H1 (cell line): Measurements from ENCODE around the gene VAPB.

ENCODE experiments used
- CBX5 ChIP-seq: fragments of 300-800, 300-1000 bp; sonication (generic); IDR thresholded peaks from 2 replicates; pipeline ENCODE4 v1.7.1; 2016; ENCODE audit warnings: antibody characterized with exemption, low read length, low read depth
- EZH2 ChIP-seq: fragments of 200-600 bp; sonication (generic); IDR thresholded peaks from 2 replicates; pipeline ENCODE4 v1.7.1; 2012; ENCODE audit warnings: low read depth, mild to moderate bottlenecking, moderate library complexity, low read length, inconsistent platforms; ENCODE audit not compliant: severe bottlenecking
- FOSL1 ChIP-seq: IDR thresholded peaks from 2 replicates; pipeline ENCODE4 v1.6.1; 2011; ENCODE audit warnings: mild to moderate bottlenecking, low read depth, low read length, moderate library complexity; ENCODE audit not compliant: insufficient read depth
- HDAC6 ChIP-seq: IDR thresholded peaks from one replicate; pipeline ENCODE4 v1.7.1; 2012; ENCODE audit warnings: low read depth, mild to moderate bottlenecking, inconsistent platforms, low read length, moderate library complexity
- POLR2A ChIP-seq, 2 experiments: IDR thresholded peaks; 1 replicate in 1 of 2; 2 replicates in 1 of 2; pipeline ENCODE4 v1.6.1; 2011; ENCODE audit warnings: low read depth in 2 of 2, low read length in 2 of 2, mild to moderate bottlenecking in 2 of 2; ENCODE audit errors: control extremely low read depth in 1 of 2
- RFX5 ChIP-seq: IDR thresholded peaks from 2 replicates; pipeline ENCODE4 v1.6.1; 2011; ENCODE audit warnings: low read depth, low read length, improper control_type of control experiment, borderline replicate concordance
- SP1 ChIP-seq: IDR thresholded peaks from 2 replicates; pipeline ENCODE4 v1.6.1; 2011; ENCODE audit warnings: low read depth, low read length
- SRF ChIP-seq: IDR thresholded peaks from 2 replicates; pipeline ENCODE4 v1.6.1; 2011; ENCODE audit warnings: mild to moderate bottlenecking, low read depth, low read length, moderate library complexity
- TAF1 ChIP-seq: IDR thresholded peaks from 2 replicates; pipeline ENCODE4 v1.6.1; 2011; ENCODE audit warnings: mild to moderate bottlenecking, low read depth, low read length
- TF ChIP-seq, protein P1 (sequence below): IDR thresholded peaks from 2 replicates; pipeline ENCODE4 v1.6.1; 2011; ENCODE audit warnings: low read depth, mild to moderate bottlenecking, low read length; ENCODE audit not compliant: insufficient read depth

- TF ChIP-seq EZH2 (no peak), SRF (no peak), TAF1 (no peak), SP1 (no peak), POLR2A (IDR thresholded peaks at IDR 0.05; ENCODE audit: control extremely low read depth in 1 of 2, low read depth in 2 of 2, low read length in 2 of 2) (no peak), HDAC6 (no peak), CBX5 (no peak), RFX5 (no peak), FOSL1 (no peak)
- TF ChIP-seq, protein P1, sequence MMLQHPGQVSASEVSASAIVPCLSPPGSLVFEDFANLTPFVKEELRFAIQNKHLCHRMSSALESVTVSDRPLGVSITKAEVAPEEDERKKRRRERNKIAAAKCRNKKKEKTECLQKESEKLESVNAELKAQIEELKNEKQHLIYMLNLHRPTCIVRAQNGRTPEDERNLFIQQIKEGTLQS = no peak
These were observed 108.1 kb downstream of the VAPB start for GRCh38 chr20:58497076-58497641.
